ENCODE results near the gene ZNF71. TPM values are rescaled to one million over a fixed set of nuclear protein-coding genes. Genes with fewer than 3 reads are reported as not detected.

Gene ZNF71
- total RNA-seq (2022): 1.7 and 1.8 TPM in 2 replicates
- percentile 41 among the genes with signal in this experiment for Bru-seq, nascent RNA
- BruChase-seq, experiment 1, labeled RNA remaining after a 6-hour chase: percentile 33 among the genes with signal in this experiment
- BruChase-seq, experiment 2, labeled RNA remaining after a 2-hour chase: percentile 38 among the genes with signal in this experiment
- long read RNA-seq, full-length matches to known transcripts: 1 of 2 reads
- long read RNA-seq, partial matches to known transcripts: 0 of 2 reads
- long read RNA-seq, other reads (novel, unspliced or antisense): 1 of 2 reads

- CTCF ChIA-PET: interaction anchor here (0.8 kb wide), 1 partner anchor 660 kb away, joined by 6 read pairs; no protein-coding TSS in a partner anchor
Measured at GRCh38 chr19:56594783-56595547, at the start of gene ZNF71. TSS of gene ZNF71 (plus strand) at chr19:56595302. CDS start at chr19:56601559, 6,257 bp downstream.

DNA sequence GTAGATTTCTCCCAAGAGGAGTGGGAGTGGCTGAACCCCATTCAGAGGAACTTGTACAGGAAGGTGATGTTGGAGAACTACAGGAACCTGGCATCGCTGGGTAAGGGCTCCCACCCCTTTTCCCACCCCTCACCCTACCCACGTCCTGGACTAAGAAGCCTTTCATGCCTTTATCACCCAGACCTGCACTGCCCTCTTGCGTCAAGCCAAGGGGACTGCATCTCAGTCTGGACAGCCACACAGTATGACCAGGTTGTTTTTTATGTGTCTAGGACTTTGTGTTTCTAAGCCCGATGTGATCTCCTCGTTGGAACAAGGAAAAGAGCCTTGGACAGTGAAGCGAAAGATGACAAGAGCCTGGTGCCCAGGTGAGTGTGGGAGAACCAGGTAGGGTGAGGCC is 47.6 kb upstream of the ZNF71 start:
- Mint-ChIP-seq H3K4me1 (ENCODE audit: low read depth, unreplicated experiment) (no peaks in the 10 kb centered on the region), H3K27ac (ENCODE audit: unreplicated experiment) (no peak overlapping the region), H3K9me3 (ENCODE audit: low read depth, unreplicated experiment) (peaks cover 23% of the 10 kb centered on the region), H3K4me3 (ENCODE audit: low read depth, unreplicated experiment) (no peak overlapping the region), H3K36me3 (ENCODE audit: insufficient read depth, unreplicated experiment) (no peaks in the 10 kb centered on the region), H3K27me3 (ENCODE audit: unreplicated experiment) (no peaks in the 10 kb centered on the region)
- TF ChIP-seq CTCF (IDR thresholded peaks at IDR 0.05; ENCODE audit: unreplicated experiment): no peak
- intact Hi-C loops (cut with micrococcal nuclease; ENCODE audit: unreplicated experiment): no loop called here
- no TSS peak for BruUV-seq (replicated peaks)
- CTCF ChIA-PET: no interaction called here
- DNase-seq: no peak

More at GRCh38 chr19:56594783-56595547, at the start of gene ZNF71:
- Mint-ChIP-seq H3K4me1 (ENCODE audit: low read depth, unreplicated experiment) (no peaks in the 10 kb centered on the region), H3K27ac (ENCODE audit: unreplicated experiment) (no peak within 1 kb of the TSS), H3K4me3 (ENCODE audit: low read depth, unreplicated experiment) (peak within 1 kb of the TSS; percentile 73), H3K9me3 (ENCODE audit: low read depth, unreplicated experiment) (peaks cover 41% of the 10 kb centered on the region), H3K27me3 (ENCODE audit: unreplicated experiment) (no peaks in the 10 kb centered on the region), H3K36me3 (ENCODE audit: insufficient read depth, unreplicated experiment) (peaks cover 16% of the 10 kb centered on the region)
- DNase-seq: peak; percentile 73
- no peak for TF ChIP-seq CTCF (IDR thresholded peaks at IDR 0.05; ENCODE audit: unreplicated experiment)
- intact Hi-C loops (cut with micrococcal nuclease; ENCODE audit: unreplicated experiment): no loop called here
- no TSS peak for BruUV-seq (replicated peaks)

DNA sequence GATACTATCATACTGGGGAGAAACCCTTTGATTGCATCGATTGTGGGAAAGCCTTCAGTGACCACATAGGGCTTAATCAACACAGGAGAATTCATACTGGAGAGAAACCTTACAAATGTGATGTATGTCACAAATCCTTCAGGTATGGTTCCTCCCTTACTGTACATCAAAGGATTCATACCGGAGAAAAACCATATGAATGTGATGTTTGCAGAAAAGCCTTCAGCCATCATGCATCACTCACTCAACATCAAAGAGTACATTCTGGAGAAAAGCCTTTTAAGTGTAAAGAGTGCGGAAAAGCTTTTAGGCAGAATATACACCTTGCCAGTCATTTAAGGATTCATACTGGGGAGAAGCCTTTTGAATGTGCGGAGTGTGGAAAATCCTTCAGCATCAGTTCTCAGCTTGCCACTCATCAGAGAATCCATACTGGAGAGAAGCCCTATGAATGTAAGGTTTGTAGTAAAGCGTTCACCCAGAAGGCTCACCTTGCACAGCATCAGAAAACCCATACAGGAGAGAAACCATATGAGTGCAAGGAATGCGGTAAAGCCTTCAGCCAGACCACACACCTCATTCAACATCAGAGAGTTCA is 40.7 kb upstream of the ZNF71 start:
- Mint-ChIP-seq H3K27me3 (ENCODE audit: unreplicated experiment) (no peaks in the 10 kb centered on the region), H3K4me3 (ENCODE audit: low read depth, unreplicated experiment) (no peak overlapping the region), H3K27ac (ENCODE audit: unreplicated experiment) (no peak overlapping the region), H3K9me3 (ENCODE audit: low read depth, unreplicated experiment) (peaks cover 29% of the 10 kb centered on the region), H3K4me1 (ENCODE audit: low read depth, unreplicated experiment) (no peaks in the 10 kb centered on the region), H3K36me3 (ENCODE audit: insufficient read depth, unreplicated experiment) (no peaks in the 10 kb centered on the region)
- CTCF ChIA-PET: no interaction called here
- no peak for TF ChIP-seq CTCF (IDR thresholded peaks at IDR 0.05; ENCODE audit: unreplicated experiment)
- no peak for DNase-seq
- no TSS peak for BruUV-seq (replicated peaks)
- intact Hi-C loops (cut with micrococcal nuclease; ENCODE audit: unreplicated experiment): no loop called here

GRCh38 chr19:56562766-56563165 is 32.3 kb upstream of the ZNF71 start:
- H3K4me1 Mint-ChIP-seq (ENCODE audit: low read depth, unreplicated experiment): no peaks in the 10 kb centered on the region
- intact Hi-C loops (cut with micrococcal nuclease; ENCODE audit: unreplicated experiment): no loop called here
- CTCF ChIA-PET: interaction anchor here (0.6 kb wide), 1 partner anchor 189 kb away, joined by 4 read pairs; no protein-coding TSS in a partner anchor

More at GRCh38 chr19:56562766-56563165, 32.3 kb upstream of the ZNF71 start:
- Mint-ChIP-seq H3K4me3 (ENCODE audit: low read depth, unreplicated experiment) (no peak overlapping the region), H3K9me3 (ENCODE audit: low read depth, unreplicated experiment) (peaks cover 27% of the 10 kb centered on the region), H3K36me3 (ENCODE audit: insufficient read depth, unreplicated experiment) (peaks cover 10% of the 10 kb centered on the region), H3K27ac (ENCODE audit: unreplicated experiment) (no peak overlapping the region), H3K27me3 (ENCODE audit: unreplicated experiment) (no peaks in the 10 kb centered on the region)
- no TSS peak for BruUV-seq (replicated peaks)
- DNase-seq: no peak
- no peak for TF ChIP-seq CTCF (IDR thresholded peaks at IDR 0.05; ENCODE audit: unreplicated experiment)

Data from Calu3 (cell line).